Uterus (tissue), 4 donors: ENCODE data around the gene INTS15. TPM values are rescaled to one million over a fixed set of nuclear protein-coding genes. Genes with fewer than 3 reads are reported as not detected.

Source experiments
- DNase-seq, 2 donors: peaks; one replicate each; pipeline ENCODE4 v3.0.0-alpha.2; 2019 to 2020
- H3K27ac ChIP-seq, 2 donors: fragments of 200-600 bp; sonication (generic); 1 replicate in 1 of 2; 2 replicates in 1 of 2; pipeline ENCODE4 v1.5.1; 2016 to 2018
- H3K27me3 ChIP-seq, 2 donors: fragments of 200-600 bp; sonication (generic); one replicate each; pipeline ENCODE4 v1.5.1; 2018 to 2019; ENCODE audit warnings: control low read depth in 1 of 2
- H3K36me3 ChIP-seq, 2 donors: fragments of 200-600 bp; sonication (generic); one replicate each; pipeline ENCODE4 v1.5.1; 2019; ENCODE audit warnings: control low read depth in 1 of 2
- H3K4me1 ChIP-seq, 2 donors: fragments of 200-600 bp; sonication (generic); one replicate each; pipeline ENCODE4 v1.5.1; 2018 to 2019; ENCODE audit warnings: control low read depth in 1 of 2
- H3K4me3 ChIP-seq, 2 donors: fragments of 200-600 bp; sonication (generic); 1 replicate in 1 of 2; 2 replicates in 1 of 2; pipeline ENCODE4 v1.5.1; 2018 to 2019; ENCODE audit warnings: mild to moderate bottlenecking in 1 of 2
- H3K9me3 ChIP-seq, 2 donors: fragments of 200-600 bp; sonication (generic); one replicate each; pipeline ENCODE4 v1.5.1; 2019; ENCODE audit warnings: control low read depth in 1 of 2
- CTCF ChIP-seq, 4 experiments: fragments of 200-600 bp in 2 of 4; fragments of 450-650 bp in 2 of 4; sonication (generic) in 2 of 4; IDR thresholded peaks; one replicate each; pipeline ENCODE4 v1.5.1; 2016 to 2019; ENCODE audit warnings: antibody characterized with exemption in 4 of 4, mild to moderate bottlenecking in 2 of 4, moderate library complexity in 1 of 4
- POLR2A ChIP-seq, 2 donors: fragments of 450-650 bp; IDR thresholded peaks; one replicate each; pipeline ENCODE4 v1.6.1; 2016; ENCODE audit warnings: antibody characterized with exemption in 2 of 2, mild to moderate bottlenecking in 1 of 2, moderate library complexity in 1 of 2
- intact Hi-C: fragments of 100-400 bp; cut with DNase I; formaldehyde crosslinking; loops from one replicate; pipeline ENCODE4 v1.15.1; 2023; ENCODE audit warnings: low total_unique reads
- total RNA-seq, 4 donors: library from RNA; depleted of rRNA in 3 of 4; stranded (reverse); fragments of >200 nt in 3 of 4; gene quantifications; one replicate each; pipeline versions ENCODE4 v1.1.0 to v1.2.4, GENCODE V29; 2014 to 2023
- donor health status: DM: yes; HTN: yes; CAD: no.

Gene INTS15
- total RNA-seq, 4 donors from 2014 or later: 7.6 to 44.1 (median 23.9) TPM

- no peaks in the 10 kb centered on the region for H3K27me3 ChIP-seq
- TF ChIP-seq CTCF (IDR thresholded peaks at IDR 0.05) (no peak), POLR2A (IDR thresholded peaks at IDR 0.05) (no peak)
- H3K4me3 ChIP-seq: no peak overlapping the region
- no peaks in the 10 kb centered on the region for H3K9me3 ChIP-seq
- no peak overlapping the region for H3K27ac ChIP-seq
- no peak for DNase-seq
- intact Hi-C loops: no loop called here
- H3K36me3 ChIP-seq: no peaks in the 10 kb centered on the region
- peaks cover 0 to 3% of the 10 kb centered on the region in 2 donors for H3K4me1 ChIP-seq
These were observed 54.2 kb downstream of the INTS15 start for GRCh38 chr7:6643915-6644625.

GRCh38 chr7:6644728-6645127, 54.9 kb downstream of the INTS15 start:
- TF ChIP-seq POLR2A (IDR thresholded peaks at IDR 0.05): no peak
- no peak for TF ChIP-seq CTCF (IDR thresholded peaks at IDR 0.05)
- Histone ChIP-seq H3K27me3 (no peaks in the 10 kb centered on the region), H3K27ac (no peak overlapping the region), H3K9me3 (no peaks in the 10 kb centered on the region), H3K36me3 (no peaks in the 10 kb centered on the region), H3K4me1 (no peaks in the 10 kb centered on the region), H3K4me3 (no peak overlapping the region)
- intact Hi-C loops: no loop called here
- no peak for DNase-seq

GRCh38 chr7:6646465-6646864, 56.6 kb downstream of the INTS15 start:
- H3K4me3 ChIP-seq: no peak overlapping the region
- DNase-seq: no peak
- H3K9me3 ChIP-seq: no peaks in the 10 kb centered on the region
- no peak overlapping the region for H3K27ac ChIP-seq
- no peaks in the 10 kb centered on the region for H3K27me3 ChIP-seq
- intact Hi-C loops: no loop called here
- H3K4me1 ChIP-seq: no peaks in the 10 kb centered on the region
- no peaks in the 10 kb centered on the region for H3K36me3 ChIP-seq
- TF ChIP-seq CTCF (IDR thresholded peaks at IDR 0.05) (no peak), POLR2A (IDR thresholded peaks at IDR 0.05) (no peak)

- no peak overlapping the region for H3K27ac ChIP-seq
- no peak for DNase-seq
- H3K27me3 ChIP-seq: no peaks in the 10 kb centered on the region
- H3K4me1 ChIP-seq: no peaks in the 10 kb centered on the region
- TF ChIP-seq CTCF (IDR thresholded peaks at IDR 0.05): no peak
- no peak for TF ChIP-seq POLR2A (IDR thresholded peaks at IDR 0.05)
- intact Hi-C loops: no loop called here
- H3K4me3 ChIP-seq: no peak overlapping the region
- no peaks in the 10 kb centered on the region for H3K9me3 ChIP-seq
- H3K36me3 ChIP-seq: no peaks in the 10 kb centered on the region
These were observed 57.3 kb downstream of the INTS15 start for GRCh38 chr7:6647080-6647479.

- TF ChIP-seq CTCF (IDR thresholded peaks at IDR 0.05) (no peak), POLR2A (IDR thresholded peaks at IDR 0.05) (no peak)
- no peaks in the 10 kb centered on the region for H3K27me3 ChIP-seq
- no peak overlapping the region for H3K27ac ChIP-seq
- H3K36me3 ChIP-seq: no peaks in the 10 kb centered on the region
- DNase-seq: no peak
- intact Hi-C loops: no loop called here
- H3K9me3 ChIP-seq: no peaks in the 10 kb centered on the region
- H3K4me3 ChIP-seq: no peak overlapping the region
- no peaks in the 10 kb centered on the region for H3K4me1 ChIP-seq
These were observed 57.7 kb downstream of the INTS15 start for GRCh38 chr7:6647541-6647940.
